GM18508 (cell line): Measurements from ENCODE around the gene UBASH3B.
A peak's percentile ranks its signal among the peaks of the same experiment; 100 is the strongest.
"Not testable (repeated sequence)": the region's sequence is repeated elsewhere in the genome, so short reads cannot be mapped to it uniquely, and the experiment has no call there.

Experiments used
- ATAC-seq: cut with Tn5 transposase; IDR thresholded peaks from one replicate; pipeline ENCODE4 v1.9.1; 2021; ENCODE audit warnings: moderate number of reproducible peaks; ENCODE audit not compliant: insufficient read depth, unreplicated experiment

Gene UBASH3B

GRCh38 chr11:122802876-122803275, 147.4 kb downstream of the UBASH3B start:
- ATAC-seq = no peak

- no peak for ATAC-seq
These were observed 147.8 kb downstream of the UBASH3B start for GRCh38 chr11:122803306-122803705.

- ATAC-seq = no peak
These were observed 148.2 kb downstream of the UBASH3B start for GRCh38 chr11:122803716-122804115.

- ATAC-seq = no peak
These were observed 148.6 kb downstream of the UBASH3B start for GRCh38 chr11:122804161-122804560.

- no peak for ATAC-seq
These were observed 149.3 kb downstream of the UBASH3B start for GRCh38 chr11:122804796-122805195.

GRCh38 chr11:122807731-122808477, 152.4 kb downstream of the UBASH3B start:
- no peak for ATAC-seq

GRCh38 chr11:122808478-122808869, 153.0 kb downstream of the UBASH3B start:
- peak; percentile 66 for ATAC-seq

- ATAC-seq = no peak
These were observed 154.3 kb downstream of the UBASH3B start for GRCh38 chr11:122809866-122810265.

GRCh38 chr11:122811721-122812120, 156.2 kb downstream of the UBASH3B start:
- ATAC-seq = no peak

- ATAC-seq = no peak
These were observed 157.1 kb downstream of the UBASH3B start for GRCh38 chr11:122812638-122813037.

GRCh38 chr11:122813176-122813893, 157.8 kb downstream of the UBASH3B start:
- ATAC-seq = no peak

- ATAC-seq = no peak
These were observed 158.4 kb downstream of the UBASH3B start for GRCh38 chr11:122813894-122814270.

- ATAC-seq = no peak
These were observed 158.9 kb downstream of the UBASH3B start for GRCh38 chr11:122814401-122814800.

- ATAC-seq = no peak
These were observed 160.4 kb downstream of the UBASH3B start for GRCh38 chr11:122815900-122816299.

- ATAC-seq = no peak
These were observed 161.4 kb downstream of the UBASH3B start for GRCh38 chr11:122816761-122817520.

GRCh38 chr11:122820158-122820557, 164.6 kb downstream of the UBASH3B start:
- no peak for ATAC-seq

GRCh38 chr11:122821169-122821568, 165.6 kb downstream of the UBASH3B start:
- no peak for ATAC-seq

- no peak for ATAC-seq
These were observed 166.7 kb downstream of the UBASH3B start for GRCh38 chr11:122822241-122822640.

GRCh38 chr11:122823564-122823963, 168.0 kb downstream of the UBASH3B start:
- no peak for ATAC-seq

- ATAC-seq = not testable (repeated sequence)
These were observed 173.8 kb downstream of the UBASH3B start for GRCh38 chr11:122829371-122829770.

- ATAC-seq = not testable (repeated sequence)
These were observed 176.8 kb downstream of the UBASH3B start for GRCh38 chr11:122832297-122832696.
